Measurements from ENCODE around the gene TAF3. TPM values are rescaled to one million over a fixed set of nuclear protein-coding genes. Genes with fewer than 3 reads are reported as not detected.

Gene TAF3
- total RNA-seq, 1 donor from 2014 or later: 12.6 TPM

- no peak overlapping the region for H3K4me3 Mint-ChIP-seq
- ATAC-seq (ENCODE audit: low read depth) (no peak), DNase-seq (no peak)
- peaks cover 5% of the 10 kb centered on the region for H3K4me1 Mint-ChIP-seq
- ChIA-PET CTCF (no interaction called here), POLR2A (no interaction called here)
- no peak overlapping the region for H3K27ac Mint-ChIP-seq
- no peaks in the 10 kb centered on the region for H3K9me3 Mint-ChIP-seq
- H3K36me3 Mint-ChIP-seq (ENCODE audit: low read depth): no peaks in the 10 kb centered on the region
- H3K27me3 Mint-ChIP-seq: no peaks in the 10 kb centered on the region
- intact Hi-C loops (cut with micrococcal nuclease): no loop called here
- TF ChIP-seq CTCF (IDR thresholded peaks at IDR 0.05): no peak
Observed at GRCh38 chr10:7922707-7923106, 104.4 kb downstream of the TAF3 start.

GRCh38 chr10:7928536-7928935 lies 110.2 kb downstream of the TAF3 start:
- H3K27me3 Mint-ChIP-seq: no peaks in the 10 kb centered on the region
- intact Hi-C loops (cut with micrococcal nuclease): no loop called here
- H3K4me1 Mint-ChIP-seq: peaks cover 2% of the 10 kb centered on the region
- DNase-seq: no peak
- H3K27ac Mint-ChIP-seq: no peak overlapping the region
- no peaks in the 10 kb centered on the region for H3K9me3 Mint-ChIP-seq
- ChIA-PET CTCF (no interaction called here), POLR2A (no interaction called here)
- H3K4me3 Mint-ChIP-seq: no peak overlapping the region
- TF ChIP-seq CTCF (IDR thresholded peaks at IDR 0.05): no peak
- H3K36me3 Mint-ChIP-seq (ENCODE audit: low read depth): peaks cover 2% of the 10 kb centered on the region
- no peak for ATAC-seq (ENCODE audit: low read depth)

GRCh38 chr10:7932301-7933036 lies 114.2 kb downstream of the TAF3 start:
- ATAC-seq (ENCODE audit: low read depth) (no peak), DNase-seq (no peak)
- H3K27me3 Mint-ChIP-seq: no peaks in the 10 kb centered on the region
- H3K4me3 Mint-ChIP-seq: no peak overlapping the region
- intact Hi-C loops (cut with micrococcal nuclease): no loop called here
- ChIA-PET CTCF (no interaction called here), POLR2A (no interaction called here)
- TF ChIP-seq CTCF (IDR thresholded peaks at IDR 0.05): no peak
- peaks cover 16% of the 10 kb centered on the region for H3K36me3 Mint-ChIP-seq (ENCODE audit: low read depth)
- no peaks in the 10 kb centered on the region for H3K4me1 Mint-ChIP-seq
- no peak overlapping the region for H3K27ac Mint-ChIP-seq
- peaks cover 6% of the 10 kb centered on the region for H3K9me3 Mint-ChIP-seq

GRCh38 chr10:7933262-7933661 lies 115.0 kb downstream of the TAF3 start:
- peaks cover 19% of the 10 kb centered on the region for H3K36me3 Mint-ChIP-seq (ENCODE audit: low read depth)
- POLR2A ChIA-PET: no interaction called here
- no peak overlapping the region for H3K27ac Mint-ChIP-seq
- no peak overlapping the region for H3K4me3 Mint-ChIP-seq
- ATAC-seq (ENCODE audit: low read depth) (no peak), DNase-seq (no peak)
- H3K9me3 Mint-ChIP-seq: peaks cover 8% of the 10 kb centered on the region
- no peaks in the 10 kb centered on the region for H3K4me1 Mint-ChIP-seq
- CTCF ChIA-PET: no interaction called here
- H3K27me3 Mint-ChIP-seq: no peaks in the 10 kb centered on the region
- no peak for TF ChIP-seq CTCF (IDR thresholded peaks at IDR 0.05)
- intact Hi-C loops (cut with micrococcal nuclease): no loop called here

- Mint-ChIP-seq H3K9me3 (peaks cover 12% of the 10 kb centered on the region), H3K36me3 (ENCODE audit: low read depth) (peaks cover 21% of the 10 kb centered on the region), H3K4me1 (no peaks in the 10 kb centered on the region), H3K27me3 (no peaks in the 10 kb centered on the region), H3K27ac (no peak overlapping the region), H3K4me3 (no peak overlapping the region)
- TF ChIP-seq CTCF (IDR thresholded peaks at IDR 0.05): no peak
- ChIA-PET CTCF (no interaction called here), POLR2A (no interaction called here)
- DNase-seq (no peak), ATAC-seq (ENCODE audit: low read depth) (no peak)
- intact Hi-C loops (cut with micrococcal nuclease): no loop called here
Observed at GRCh38 chr10:7933757-7934156, 115.5 kb downstream of the TAF3 start.

Data from activated B cell treated with CpG ODN at 0.5 μM for 24 hours (primary cell).